ENCODE results near the gene NXPH4.

The NXPH4 gene

GRCh38 chr12:57234571-57235016 is 18.0 kb downstream of the NXPH4 start:
- DNase-seq = no peak
- H3K9me3 ChIP-seq (ENCODE audit: insufficient read depth, low read depth, low read length) = peaks cover 12% of the 10 kb centered on the region
- no peak overlapping the region for H3K18ac ChIP-seq (ENCODE audit: low read length)
- no peak overlapping the region for H4K12ac ChIP-seq (ENCODE audit: low read depth, low read length)
- H3K27ac ChIP-seq (ENCODE audit: low read depth, low read length) = no peak overlapping the region
- H3K23ac ChIP-seq (ENCODE audit: low read length) = no peak overlapping the region
- H3K4me3 ChIP-seq (ENCODE audit: low read depth, low read length) = no peak overlapping the region
- no peak overlapping the region for H2BK5ac ChIP-seq (ENCODE audit: low read depth, low read length, poor library complexity)
- no peak overlapping the region for H3K4ac ChIP-seq (ENCODE audit: low read depth, low read length)
- H3K79me2 ChIP-seq (ENCODE audit: control insufficient read depth, insufficient read depth, low read length, poor library complexity) = peaks cover 13% of the 10 kb centered on the region
- WGBS (ENCODE audit: extremely low coverage, insufficient coverage, insufficient read length) = no CpG with 5 or more reads among the region's 10 CpGs
- H3K36me3 ChIP-seq (ENCODE audit: control insufficient read depth in 1 of 2, insufficient read depth in 2 of 2, low read length in 2 of 2) = peaks cover 36 to 38% of the 10 kb centered on the region in 2 experiments
- no peak overlapping the region for H3K4me2 ChIP-seq (ENCODE audit: low read length)
- H2AK5ac ChIP-seq (ENCODE audit: low read length) = no peak overlapping the region
- no peak overlapping the region for H2AFZ ChIP-seq (ENCODE audit: insufficient read depth, low read length, poor library complexity)
- peaks cover 36% of the 10 kb centered on the region for H3K27me3 ChIP-seq (ENCODE audit: insufficient read depth, low read length)
- H4K91ac ChIP-seq (ENCODE audit: low read depth, low read length) = no peak overlapping the region
- no peak overlapping the region for H2BK120ac ChIP-seq (ENCODE audit: insufficient read depth, low read length, poor library complexity)
- no peak overlapping the region for H2BK12ac ChIP-seq (ENCODE audit: low read length)
- peaks cover 13 to 20% of the 10 kb centered on the region in 2 experiments for H3K4me1 ChIP-seq (ENCODE audit: control insufficient read depth in 1 of 2, insufficient read depth in 2 of 2, low read length in 2 of 2)
- no peak overlapping the region for H3K9ac ChIP-seq (ENCODE audit: low read length)
- peaks cover 10% of the 10 kb centered on the region for H3K79me1 ChIP-seq (ENCODE audit: low read length)
- no peak overlapping the region for H4K8ac ChIP-seq (ENCODE audit: low read depth, low read length)
- no peak overlapping the region for H3K14ac ChIP-seq (ENCODE audit: low read length)

- no peak overlapping the region for H3K4ac ChIP-seq (ENCODE audit: low read depth, low read length)
- no peak overlapping the region for H3K4me2 ChIP-seq (ENCODE audit: low read length)
- no peak overlapping the region for H3K18ac ChIP-seq (ENCODE audit: low read length)
- H2AK5ac ChIP-seq (ENCODE audit: low read length) = no peak overlapping the region
- no peak overlapping the region for H3K9ac ChIP-seq (ENCODE audit: low read length)
- peaks cover 42% of the 10 kb centered on the region for H3K27me3 ChIP-seq (ENCODE audit: insufficient read depth, low read length)
- H2BK5ac ChIP-seq (ENCODE audit: low read depth, low read length, poor library complexity) = no peak overlapping the region
- H3K23ac ChIP-seq (ENCODE audit: low read length) = no peak overlapping the region
- no peak overlapping the region for H3K14ac ChIP-seq (ENCODE audit: low read length)
- no CpG with 5 or more reads among the region's 26 CpGs for WGBS (ENCODE audit: extremely low coverage, insufficient coverage, insufficient read length)
- peaks cover 17 to 20% of the 10 kb centered on the region in 2 experiments for H3K4me1 ChIP-seq (ENCODE audit: control insufficient read depth in 1 of 2, insufficient read depth in 2 of 2, low read length in 2 of 2)
- no peak overlapping the region for H3K4me3 ChIP-seq (ENCODE audit: low read depth, low read length)
- no peak overlapping the region for H4K12ac ChIP-seq (ENCODE audit: low read depth, low read length)
- peaks cover 7% of the 10 kb centered on the region for H3K79me2 ChIP-seq (ENCODE audit: control insufficient read depth, insufficient read depth, low read length, poor library complexity)
- no peak overlapping the region for H4K8ac ChIP-seq (ENCODE audit: low read depth, low read length)
- H3K27ac ChIP-seq (ENCODE audit: low read depth, low read length) = no peak overlapping the region
- no peak overlapping the region for H2AFZ ChIP-seq (ENCODE audit: insufficient read depth, low read length, poor library complexity)
- peaks cover 36 to 38% of the 10 kb centered on the region in 2 experiments for H3K36me3 ChIP-seq (ENCODE audit: control insufficient read depth in 1 of 2, insufficient read depth in 2 of 2, low read length in 2 of 2)
- H2BK12ac ChIP-seq (ENCODE audit: low read length) = no peak overlapping the region
- no peak for DNase-seq
- H2BK120ac ChIP-seq (ENCODE audit: insufficient read depth, low read length, poor library complexity) = no peak overlapping the region
- H4K91ac ChIP-seq (ENCODE audit: low read depth, low read length) = no peak overlapping the region
- peaks cover 5% of the 10 kb centered on the region for H3K79me1 ChIP-seq (ENCODE audit: low read length)
- peaks cover 12% of the 10 kb centered on the region for H3K9me3 ChIP-seq (ENCODE audit: insufficient read depth, low read depth, low read length)
Observed at GRCh38 chr12:57235017-57235727, 18.6 kb downstream of the NXPH4 start.

DNA sequence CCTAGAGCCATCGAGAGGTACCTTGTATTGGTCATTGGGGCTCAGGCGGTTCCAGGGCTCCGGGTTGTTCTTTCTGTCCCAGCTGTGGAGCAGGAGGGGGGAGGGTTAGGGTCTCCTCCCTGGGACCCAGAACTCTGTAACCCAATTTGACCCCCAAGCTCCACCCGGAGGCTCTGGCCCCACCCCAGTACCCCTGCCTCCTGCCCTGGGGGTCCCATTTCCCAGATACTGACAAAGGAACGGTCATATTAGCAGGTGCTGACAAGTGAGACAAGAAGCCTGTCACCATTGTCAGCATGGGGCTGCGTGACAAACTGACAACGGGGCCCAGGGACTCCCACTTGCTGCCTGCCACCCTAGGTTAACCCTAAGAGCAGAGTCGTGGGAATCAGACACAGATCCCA is 19.1 kb downstream of the NXPH4 start:
- peaks cover 12% of the 10 kb centered on the region for H3K9me3 ChIP-seq (ENCODE audit: insufficient read depth, low read depth, low read length)
- H2BK12ac ChIP-seq (ENCODE audit: low read length) = no peak overlapping the region
- H3K36me3 ChIP-seq (ENCODE audit: control insufficient read depth in 1 of 2, insufficient read depth in 2 of 2, low read length in 2 of 2) = peaks cover 36 to 37% of the 10 kb centered on the region in 2 experiments
- H3K4me3 ChIP-seq (ENCODE audit: low read depth, low read length) = no peak overlapping the region
- peaks cover 16 to 20% of the 10 kb centered on the region in 2 experiments for H3K4me1 ChIP-seq (ENCODE audit: control insufficient read depth in 1 of 2, insufficient read depth in 2 of 2, low read length in 2 of 2)
- no peak overlapping the region for H4K91ac ChIP-seq (ENCODE audit: low read depth, low read length)
- DNase-seq = no peak
- H3K18ac ChIP-seq (ENCODE audit: low read length) = no peak overlapping the region
- no peak overlapping the region for H4K8ac ChIP-seq (ENCODE audit: low read depth, low read length)
- H3K79me2 ChIP-seq (ENCODE audit: control insufficient read depth, insufficient read depth, low read length, poor library complexity) = peaks cover 2% of the 10 kb centered on the region
- no peak overlapping the region for H3K27ac ChIP-seq (ENCODE audit: low read depth, low read length)
- H3K14ac ChIP-seq (ENCODE audit: low read length) = no peak overlapping the region
- no peak overlapping the region for H2AFZ ChIP-seq (ENCODE audit: insufficient read depth, low read length, poor library complexity)
- no peak overlapping the region for H3K23ac ChIP-seq (ENCODE audit: low read length)
- no peak overlapping the region for H4K12ac ChIP-seq (ENCODE audit: low read depth, low read length)
- no peak overlapping the region for H2BK120ac ChIP-seq (ENCODE audit: insufficient read depth, low read length, poor library complexity)
- WGBS (ENCODE audit: extremely low coverage, insufficient coverage, insufficient read length) = no CpG with 5 or more reads among the region's 8 CpGs
- no peak overlapping the region for H3K9ac ChIP-seq (ENCODE audit: low read length)
- H2AK5ac ChIP-seq (ENCODE audit: low read length) = no peak overlapping the region
- H3K4me2 ChIP-seq (ENCODE audit: low read length) = no peak overlapping the region
- peaks cover under 1% of the 10 kb centered on the region for H3K79me1 ChIP-seq (ENCODE audit: low read length)
- H3K4ac ChIP-seq (ENCODE audit: low read depth, low read length) = no peak overlapping the region
- peaks cover 47% of the 10 kb centered on the region for H3K27me3 ChIP-seq (ENCODE audit: insufficient read depth, low read length)
- H2BK5ac ChIP-seq (ENCODE audit: low read depth, low read length, poor library complexity) = no peak overlapping the region

DNA sequence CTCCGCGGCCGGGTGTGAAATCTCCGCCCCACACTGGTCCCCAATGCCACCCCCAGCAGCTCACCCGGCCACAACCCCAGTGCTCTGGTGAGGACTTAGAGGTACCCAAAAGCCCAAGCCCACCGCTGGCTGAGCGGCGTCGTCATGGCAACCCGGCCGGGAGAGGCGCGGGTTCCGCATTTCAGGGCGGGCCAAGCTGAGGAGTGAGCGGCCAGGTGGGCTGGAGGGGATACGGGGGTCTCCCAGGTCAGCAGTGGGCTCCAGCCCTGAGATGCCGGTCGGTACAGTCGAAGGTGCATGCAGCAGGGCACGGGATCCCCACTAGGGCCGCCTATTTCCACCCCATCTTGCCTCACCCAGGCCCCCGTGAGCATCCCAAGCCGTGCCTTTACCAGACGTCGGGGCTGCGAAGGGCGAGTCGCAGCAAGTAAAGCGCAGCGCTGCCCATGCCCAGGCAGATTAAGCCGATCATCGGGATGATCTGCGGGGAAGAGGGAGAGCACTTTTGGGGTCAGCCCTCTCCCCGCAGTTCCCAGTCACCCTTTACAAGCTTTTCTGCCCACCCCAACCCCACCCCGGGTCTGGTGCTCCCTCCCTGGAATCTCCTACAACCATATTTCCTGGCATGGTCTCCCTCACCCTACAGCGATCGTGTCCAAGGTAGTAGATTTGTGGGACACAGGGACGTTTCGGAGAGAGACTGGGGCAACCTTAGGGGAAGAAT is 19.8 kb downstream of the NXPH4 start:
- no peak overlapping the region for H2BK12ac ChIP-seq (ENCODE audit: low read length)
- no peak overlapping the region for H2BK5ac ChIP-seq (ENCODE audit: low read depth, low read length, poor library complexity)
- H4K12ac ChIP-seq (ENCODE audit: low read depth, low read length) = no peak overlapping the region
- H2AK5ac ChIP-seq (ENCODE audit: low read length) = no peak overlapping the region
- no peak overlapping the region for H4K91ac ChIP-seq (ENCODE audit: low read depth, low read length)
- no peak overlapping the region for H3K14ac ChIP-seq (ENCODE audit: low read length)
- no CpG with 5 or more reads among the region's 40 CpGs for WGBS (ENCODE audit: extremely low coverage, insufficient coverage, insufficient read length)
- H3K79me2 ChIP-seq (ENCODE audit: control insufficient read depth, insufficient read depth, low read length, poor library complexity) = peaks cover 2% of the 10 kb centered on the region
- no peak overlapping the region for H2BK120ac ChIP-seq (ENCODE audit: insufficient read depth, low read length, poor library complexity)
- no peaks in the 10 kb centered on the region for H3K79me1 ChIP-seq (ENCODE audit: low read length)
- no peak overlapping the region for H3K4me2 ChIP-seq (ENCODE audit: low read length)
- H3K4me3 ChIP-seq (ENCODE audit: low read depth, low read length) = no peak overlapping the region
- no peak overlapping the region for H3K18ac ChIP-seq (ENCODE audit: low read length)
- H3K9ac ChIP-seq (ENCODE audit: low read length) = no peak overlapping the region
- peaks cover 18 to 25% of the 10 kb centered on the region in 2 experiments for H3K4me1 ChIP-seq (ENCODE audit: control insufficient read depth in 1 of 2, insufficient read depth in 2 of 2, low read length in 2 of 2)
- H3K23ac ChIP-seq (ENCODE audit: low read length) = no peak overlapping the region
- H3K27ac ChIP-seq (ENCODE audit: low read depth, low read length) = no peak overlapping the region
- H2AFZ ChIP-seq (ENCODE audit: insufficient read depth, low read length, poor library complexity) = no peak overlapping the region
- peaks cover 33% of the 10 kb centered on the region in 2 experiments for H3K36me3 ChIP-seq (ENCODE audit: control insufficient read depth in 1 of 2, insufficient read depth in 2 of 2, low read length in 2 of 2)
- H4K8ac ChIP-seq (ENCODE audit: low read depth, low read length) = no peak overlapping the region
- no peak overlapping the region for H3K4ac ChIP-seq (ENCODE audit: low read depth, low read length)
- H3K9me3 ChIP-seq (ENCODE audit: insufficient read depth, low read depth, low read length) = peaks cover 12% of the 10 kb centered on the region
- DNase-seq = no peak
- peaks cover 54% of the 10 kb centered on the region for H3K27me3 ChIP-seq (ENCODE audit: insufficient read depth, low read length)
